H1 (cell line): Measurements from ENCODE around the gene IL17RA. TPM values are rescaled to one million over a fixed set of nuclear protein-coding genes. Genes with fewer than 3 reads are reported as not detected.

Experiments
- CTCF ChIA-PET: fragments of 300-600 bp; sonication (Branson Sonifier 250); formaldehyde crosslinking; loops from one replicate; lab custom pipeline; 2021; ENCODE audit not compliant: partially characterized antibody; lab: Charles Lee
- POLR2A ChIA-PET: fragments of 300-600 bp; sonication (Branson Sonifier 250); formaldehyde crosslinking; loops from one replicate; lab custom pipeline; 2021; ENCODE audit warnings: inconsistent platforms; ENCODE audit not compliant: partially characterized antibody; lab: Charles Lee
- DNase-seq, 2 experiments: peaks; one replicate each; pipeline versions ENCODE4 v3.0.0 to v3.0.0-alpha.2; 2010 to 2022; ENCODE audit warnings: low spot score in 2 of 2, low read depth in 1 of 2, mixed read lengths in 1 of 2
- FAIRE-seq: peaks from 2 replicates; lab custom pipeline; 2011; peaks lifted over from hg19 to GRCh38; lab: Jason Lieb, UNC
- H2AFZ ChIP-seq: 2 replicates; pipeline ENCODE4 v1.8.1; 2012; ENCODE audit warnings: low read length, inconsistent platforms
- H2AK5ac ChIP-seq: 2 replicates; pipeline ENCODE4 v1.6.1; 2013; ENCODE audit warnings: low read depth, low read length
- H2BK120ac ChIP-seq: replicated peaks from 2 replicates; pipeline ENCODE3; 2013; ENCODE audit warnings: low read depth, low read length, inconsistent platforms
- H2BK12ac ChIP-seq: 2 replicates; pipeline ENCODE4 v1.6.1; 2013; ENCODE audit warnings: low read depth, low read length
- H2BK15ac ChIP-seq: 2 replicates; pipeline ENCODE4 v1.6.1; 2013; ENCODE audit warnings: low read length
- H2BK20ac ChIP-seq: 2 replicates; pipeline ENCODE4 v1.6.1; 2013; ENCODE audit warnings: low read length
- H2BK5ac ChIP-seq: 2 replicates; pipeline ENCODE4 v1.6.1; 2013; ENCODE audit warnings: low read depth, low read length
- H3K14ac ChIP-seq: 2 replicates; pipeline ENCODE4 v1.6.1; 2013; ENCODE audit warnings: inconsistent platforms; ENCODE audit not compliant: insufficient read length
- H3K18ac ChIP-seq: 2 replicates; pipeline ENCODE4 v1.6.1; 2013; ENCODE audit warnings: low read length; ENCODE audit errors: extremely low read depth
- H3K23ac ChIP-seq: 2 replicates; pipeline ENCODE4 v1.6.1; 2013; ENCODE audit warnings: inconsistent platforms; ENCODE audit not compliant: insufficient read length
- H3K23me2 ChIP-seq: 2 replicates; pipeline ENCODE4 v1.6.1; 2013; ENCODE audit warnings: low read depth, low read length
- H3K27ac ChIP-seq: 2 replicates; pipeline ENCODE4 v1.6.1; 2011; ENCODE audit warnings: low read depth, low read length, inconsistent platforms
- H3K27me3 ChIP-seq, 4 experiments: replicated peaks in 1 of 4; 1 replicate in 1 of 4; 2 replicates in 3 of 4; pipeline versions ENCODE4 v1.6.1 to v1.8.1; 2011 to 2013; ENCODE audit warnings: low read length in 3 of 4, mild to moderate bottlenecking in 3 of 4, inconsistent platforms in 2 of 4, mixed read lengths in 2 of 4, moderate library complexity in 1 of 4; ENCODE audit not compliant: control insufficient read depth in 3 of 4, insufficient read depth in 3 of 4; ENCODE audit errors: extremely low read depth in 1 of 4
- H3K36me3 ChIP-seq, 4 experiments: 2 replicates each; pipeline versions ENCODE4 v1.6.1 to v1.8.1; 2011 to 2013; ENCODE audit warnings: mild to moderate bottlenecking in 4 of 4, low read length in 3 of 4, moderate library complexity in 2 of 4, control low read depth in 1 of 4, inconsistent platforms in 1 of 4; ENCODE audit not compliant: insufficient read depth in 4 of 4, control insufficient read depth in 2 of 4
- H3K4ac ChIP-seq: replicated peaks from 2 replicates; pipeline ENCODE3; 2013; ENCODE audit warnings: low read length, low read depth, mixed read lengths, inconsistent platforms; ENCODE audit not compliant: insufficient read length
- H3K4me1 ChIP-seq, 4 experiments: replicated peaks in 1 of 4; 1 replicate in 1 of 4; 2 replicates in 3 of 4; pipeline versions ENCODE4 v1.6.1 to v1.8.1; 2011 to 2013; ENCODE audit warnings: low read length in 3 of 4, inconsistent platforms in 2 of 4, mixed read lengths in 1 of 4; ENCODE audit not compliant: insufficient read depth in 4 of 4, control insufficient read depth in 3 of 4
- H3K4me2 ChIP-seq, 2 experiments: 2 replicates each; pipeline versions ENCODE4 v1.6.1 to v1.8.1; 2011 to 2013; ENCODE audit warnings: low read depth in 2 of 2, low read length in 2 of 2, control low read depth in 1 of 2, inconsistent platforms in 1 of 2, mild to moderate bottlenecking in 1 of 2; ENCODE audit not compliant: insufficient read depth in 1 of 2
- H3K4me3 ChIP-seq, 4 experiments: fragments of 200-600, 300-600 bp in 1 of 4; sonication (generic), shearing (Covaris generic), sonication (Bioruptor Twin) in 1 of 4; 2 replicates each; pipeline versions ENCODE4 v1.5.1 to v1.8.1; 2011 to 2016; ENCODE audit warnings: low read length in 4 of 4, low read depth in 3 of 4, control low read depth in 2 of 4, inconsistent platforms in 2 of 4, mild to moderate bottlenecking in 2 of 4, mixed read lengths in 1 of 4, moderate library complexity in 1 of 4; ENCODE audit not compliant: insufficient read depth in 2 of 4; ENCODE audit errors: extremely low read depth in 1 of 4
- H3K56ac ChIP-seq: replicated peaks from 2 replicates; pipeline ENCODE3; 2013; ENCODE audit warnings: low read depth, mild to moderate bottlenecking, mixed read lengths, low read length, inconsistent platforms; ENCODE audit not compliant: insufficient read length
- H3K79me1 ChIP-seq: 2 replicates; pipeline ENCODE4 v1.6.1; 2013; ENCODE audit warnings: low read depth, low read length, control low read depth
- H3K79me2 ChIP-seq, 2 experiments: 2 replicates each; pipeline versions ENCODE4 v1.6.1 to v1.8.1; 2012 to 2013; ENCODE audit warnings: low read length in 2 of 2, mild to moderate bottlenecking in 2 of 2, inconsistent platforms in 1 of 2; ENCODE audit not compliant: insufficient read depth in 2 of 2, control insufficient read depth in 1 of 2
- H3K9ac ChIP-seq, 4 experiments: replicated peaks in 1 of 4; 1 replicate in 1 of 4; 2 replicates in 3 of 4; pipeline versions ENCODE4 v1.6.1 to v1.8.1; 2011 to 2013; ENCODE audit warnings: low read depth in 3 of 4, low read length in 3 of 4, control low read depth in 2 of 4, mild to moderate bottlenecking in 2 of 4, moderate library complexity in 2 of 4, inconsistent platforms in 1 of 4; ENCODE audit errors: extremely low read depth in 1 of 4
- H3K9me3 ChIP-seq, 2 experiments: 2 replicates each; pipeline versions ENCODE4 v1.6.1 to v1.8.1; 2012 to 2013; ENCODE audit warnings: mild to moderate bottlenecking in 2 of 2, moderate library complexity in 2 of 2, control low read depth in 1 of 2, inconsistent platforms in 1 of 2, low read depth in 1 of 2, low read length in 1 of 2, mixed read lengths in 1 of 2; ENCODE audit not compliant: insufficient read depth in 2 of 2
- H4K20me1 ChIP-seq, 2 experiments: replicated peaks in 1 of 2; 2 replicates each; pipeline versions ENCODE3 to v1.8.1; 2011 to 2013; ENCODE audit warnings: inconsistent platforms in 2 of 2, low read length in 2 of 2, mild to moderate bottlenecking in 1 of 2; ENCODE audit not compliant: insufficient read depth in 2 of 2, control insufficient read depth in 1 of 2
- H4K5ac ChIP-seq: 2 replicates; pipeline ENCODE4 v1.6.1; 2013; ENCODE audit warnings: low read length, low read depth, mixed read lengths, inconsistent platforms; ENCODE audit not compliant: insufficient read length
- H4K8ac ChIP-seq: 2 replicates; pipeline ENCODE4 v1.8.0; 2013; ENCODE audit warnings: mild to moderate bottlenecking, moderate library complexity, low read length, inconsistent platforms; ENCODE audit not compliant: insufficient read depth; ENCODE audit errors: extremely low read depth
- H4K91ac ChIP-seq: replicated peaks from 2 replicates; pipeline ENCODE3; 2013; ENCODE audit warnings: low read length, mixed read lengths, inconsistent platforms; ENCODE audit not compliant: insufficient read length
- CEBPB ChIP-seq: IDR thresholded peaks from 2 replicates; pipeline ENCODE4 v1.6.1; 2012; ENCODE audit warnings: low read depth, low read length
- HDAC2 ChIP-seq, 2 experiments: fragments of 300-600 bp in 1 of 2; sonication (generic) in 1 of 2; IDR thresholded peaks; 2 replicates each; pipeline ENCODE4 v1.6.1; 2011 to 2012; ENCODE audit warnings: low read depth in 2 of 2, low read length in 2 of 2, mild to moderate bottlenecking in 2 of 2, moderate library complexity in 2 of 2, borderline replicate concordance in 1 of 2, inconsistent platforms in 1 of 2
- HDAC6 ChIP-seq: IDR thresholded peaks from one replicate; pipeline ENCODE4 v1.7.1; 2012; ENCODE audit warnings: low read depth, mild to moderate bottlenecking, inconsistent platforms, low read length, moderate library complexity
- JUN ChIP-seq: IDR thresholded peaks from 2 replicates; pipeline ENCODE4 v1.6.1; 2011; ENCODE audit warnings: low read depth, mild to moderate bottlenecking, improper control_type of control experiment, low read length
- RAD21 ChIP-seq, 2 experiments: IDR thresholded peaks in 1 of 2; conservative IDR thresholded peaks in 1 of 2; 2 replicates each; pipeline ENCODE4 v1.6.1; 2011; ENCODE audit warnings: low read depth in 2 of 2, low read length in 2 of 2, improper control_type of control experiment in 1 of 2, inconsistent platforms in 1 of 2, mild to moderate bottlenecking in 1 of 2, moderate library complexity in 1 of 2
- RXRA ChIP-seq: IDR thresholded peaks from 2 replicates; pipeline ENCODE4 v1.6.1; 2011; ENCODE audit warnings: low read depth, mild to moderate bottlenecking, low read length, moderate library complexity; ENCODE audit not compliant: insufficient read depth
- SP1 ChIP-seq: IDR thresholded peaks from 2 replicates; pipeline ENCODE4 v1.6.1; 2011; ENCODE audit warnings: low read depth, low read length
- SUZ12 ChIP-seq: fragments of 200-600 bp; sonication (generic); IDR thresholded peaks from 2 replicates; pipeline ENCODE4 v1.6.1; 2012; ENCODE audit warnings: mild to moderate bottlenecking, inconsistent platforms, low read length, moderate library complexity, mixed read lengths
- USF2 ChIP-seq: IDR thresholded peaks from 2 replicates; pipeline ENCODE4 v1.6.1; 2011; ENCODE audit warnings: low read length, improper control_type of control experiment
- WGBS, 2 experiments: shearing (Covaris generic) in 1 of 2; methylation state at CpG; one replicate each; pipeline versions ENCODE4 v1.1.6 to v1.1.7; 2013 to 2015; ENCODE audit warnings: low lambda C conversion rate in 2 of 2, mixed read lengths in 2 of 2, inconsistent platforms in 1 of 2, low coverage in 1 of 2, missing lambda C conversion rate in 1 of 2; ENCODE audit not compliant: insufficient replicate concordance in 2 of 2, insufficient coverage in 1 of 2, insufficient read length in 1 of 2; ENCODE audit errors: extremely low coverage in 1 of 2, missing lambda C conversion rate in 1 of 2; 5-methylcytosine and 5-hydroxymethylcytosine counted together
- polyA plus RNA-seq, 7 experiments: library from polyadenylated mRNA; depleted of rRNA in 3 of 7; stranded (reverse) in 5 of 7; unstranded in 2 of 7; fragments of >200 nt in 5 of 7; fragments of 200-250 nt in 2 of 7; gene quantifications; 1 replicate in 5 of 7; 2 replicates in 1 of 7; 4 replicates in 1 of 7; pipeline versions ENCODE4 v1.2.1 to v1.2.3, GENCODE V29; 2011 to 2013; ENCODE audit warnings: missing spikeins in 2 of 7, mixed read lengths in 2 of 7
- total RNA-seq: library from RNA; stranded (reverse); fragmentation: NEBNext Ultra II Directional; extraction: Animal tissue kit (Norgen Biotek cat#: 25700); gene quantifications from 2 replicates; pipeline ENCODE4 v1.2.1, GENCODE V29; 2021

The IL17RA gene
- total and polyA plus RNA-seq, 2 of the 8 experiments (the other 6 are each of a cell fraction or from before 2014, with no cell fraction given): 5.6 to 9.9 TPM

- H3K4me2 ChIP-seq: peak overlapping the region; percentile 85 to 92
- H2BK5ac ChIP-seq: no peak overlapping the region
- no peaks in the 10 kb centered on the region for H3K9me3 ChIP-seq
- no peak overlapping the region; the same call in none of the 2 replicates for H3K18ac ChIP-seq
- H4K91ac ChIP-seq: no peak overlapping the region
- H2BK120ac ChIP-seq: no peak overlapping the region
- H3K4me1 ChIP-seq: peaks cover 0 to 3% (median 2%) of the 10 kb centered on the region in 4 experiments; a peak in 4 of 7 replicates
- H3K27me3 ChIP-seq: peaks cover 9 to 32% (median 18%) of the 10 kb centered on the region in 4 experiments
- H2AK5ac ChIP-seq: no peak overlapping the region
- FAIRE-seq (no peak), DNase-seq (peak in 1 of 2 experiments; percentile 61)
- H3K79me1 ChIP-seq: peaks cover 2% of the 10 kb centered on the region; the same call in 1 of the 2 replicates
- H3K4me3 ChIP-seq: peak overlapping the region; percentile 61 to 94 (median 68)
- H3K79me2 ChIP-seq: no peaks in the 10 kb centered on the region
- no peak overlapping the region for H3K56ac ChIP-seq
- H3K36me3 ChIP-seq: no peaks in the 10 kb centered on the region
- no peak overlapping the region for H3K27ac ChIP-seq
- H3K23me2 ChIP-seq: peaks cover 10% of the 10 kb centered on the region; the same call in 1 of the 2 replicates
- POLR2A ChIA-PET: interaction anchor here (1.6 kb wide), 1 partner anchor 10 kb away, joined by 5 read pairs; no protein-coding TSS in a partner anchor
- H4K8ac ChIP-seq: peak overlapping the region; percentile 89
- H2BK15ac ChIP-seq: no peak overlapping the region
- CTCF ChIA-PET: interaction anchor here (2.8 kb wide), 1 partner anchor 11 kb away, joined by 17 read pairs; no protein-coding TSS in a partner anchor
- no peak overlapping the region for H3K23ac ChIP-seq
- no peak overlapping the region for H4K5ac ChIP-seq
- no peak overlapping the region for H2BK20ac ChIP-seq
- peaks cover 2 to 7% of the 10 kb centered on the region in 2 experiments for H4K20me1 ChIP-seq
- peak overlapping the region; percentile 33 for H3K4ac ChIP-seq
- H2AFZ ChIP-seq: no peak overlapping the region
- peak overlapping the region in 2 of 4 experiments; percentile 38 to 52; a peak in 4 of 7 replicates for H3K9ac ChIP-seq
- H3K14ac ChIP-seq: no peak overlapping the region
- WGBS, 2 experiments: 3% methylated on average over 71 of the region's 92 CpGs; no CpG with 5 or more reads in 1 of the 2 experiments
- H2BK12ac ChIP-seq: no peak overlapping the region
- 0 out of 2 replicates have a peak, but pooled peaks have one; percentile 27 for TF ChIP-seq CEBPB
- no peak for TF ChIP-seq JUN
- no peak for TF ChIP-seq SP1
- TF ChIP-seq RAD21 (IDR thresholded peaks at IDR 0.05 in 1 of 2, conservative IDR thresholded peaks at IDR 0.05 in 1 of 2; ENCODE audit: low read depth in 2 of 2, low read length in 2 of 2): no peak
- TF ChIP-seq USF2: no peak
- no peak for TF ChIP-seq RXRA
- peak; percentile 54 for TF ChIP-seq SUZ12
- no peak for TF ChIP-seq HDAC6
- no peak for TF ChIP-seq HDAC2 (IDR thresholded peaks at IDR 0.05; ENCODE audit: borderline replicate concordance in 1 of 2, low read depth in 2 of 2, low read length in 2 of 2)
Measured at GRCh38 chr22:17085277-17086181, 729 bp downstream of the IL17RA start.
